GM12891 (cell line): Measurements from ENCODE around the gene TBP.

ENCODE experiments used
- POLR2A ChIP-seq: IDR thresholded peaks from 2 replicates; pipeline ENCODE4 v1.6.1; 2011; ENCODE audit warnings: low read depth, low read length, control low read depth
- POLR2AphosphoS5 ChIP-seq: IDR thresholded peaks from 2 replicates; pipeline ENCODE4 v1.6.1; 2011; ENCODE audit warnings: low read depth, low read length, control low read depth

DNA sequence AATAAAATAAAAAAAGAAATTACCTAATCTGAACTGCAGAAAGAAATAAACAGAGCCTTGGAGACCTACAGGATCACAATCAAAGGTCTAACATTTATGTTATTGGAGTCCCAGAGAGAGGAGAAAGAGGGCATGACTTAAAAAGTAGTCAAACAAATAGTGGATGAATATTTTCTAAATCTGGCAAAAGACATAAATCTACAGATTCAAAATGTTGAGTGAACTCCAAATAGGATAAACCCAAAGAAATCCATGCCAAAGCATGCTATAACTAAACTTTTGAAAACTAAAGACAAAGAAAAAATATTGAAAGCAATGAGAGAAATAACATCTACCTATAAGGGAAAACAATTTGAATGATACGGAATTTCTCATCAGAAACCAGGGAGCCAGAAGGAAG, 39.3 kb upstream of the TBP start:
- no peak for TF ChIP-seq POLR2A
- TF ChIP-seq POLR2AphosphoS5: no peak
